Neuronal stem cell (in vitro differentiated cells): ENCODE results near the gene FOXP1.
A peak's percentile ranks its signal among the peaks of the same experiment; 100 is the strongest.

ENCODE experiments used
- DNase-seq: peaks from one replicate; pipeline ENCODE4 v3.0.0-alpha.2; 2013; ENCODE audit warnings: low spot score
- H2AFZ ChIP-seq: one replicate; pipeline ENCODE4 v1.6.1; 2013; ENCODE audit warnings: mild to moderate bottlenecking, low read length, inconsistent platforms
- H2AK5ac ChIP-seq: 2 replicates; pipeline ENCODE4 v1.6.1; 2013; ENCODE audit warnings: low read depth, mild to moderate bottlenecking, inconsistent platforms, low read length, moderate library complexity, mixed read lengths
- H2BK120ac ChIP-seq: 2 replicates; pipeline ENCODE4 v1.6.1; 2013; ENCODE audit warnings: low read depth, mild to moderate bottlenecking, inconsistent platforms, low read length, moderate library complexity, mixed read lengths
- H2BK12ac ChIP-seq: one replicate; pipeline ENCODE4 v1.6.1; 2013; ENCODE audit warnings: low read length, inconsistent platforms
- H2BK15ac ChIP-seq: 2 replicates; pipeline ENCODE4 v1.6.1; 2013; ENCODE audit warnings: mild to moderate bottlenecking, low read length, inconsistent platforms, mixed read lengths
- H2BK5ac ChIP-seq: one replicate; pipeline ENCODE4 v1.6.1; 2013; ENCODE audit warnings: inconsistent platforms, mild to moderate bottlenecking, low read length, moderate library complexity
- H3K14ac ChIP-seq: one replicate; pipeline ENCODE4 v1.6.1; 2013; ENCODE audit warnings: low read length, inconsistent platforms
- H3K18ac ChIP-seq: 2 replicates; pipeline ENCODE4 v1.6.1; 2013; ENCODE audit warnings: low read length, inconsistent platforms
- H3K23ac ChIP-seq: 2 replicates; pipeline ENCODE4 v1.6.1; 2013; ENCODE audit warnings: low read depth, mild to moderate bottlenecking, mixed read lengths, low read length, inconsistent platforms; ENCODE audit not compliant: poor library complexity
- H3K27ac ChIP-seq: replicated peaks from 3 replicates; pipeline ENCODE4 v1.5.1; 2013; ENCODE audit warnings: low read length, inconsistent platforms
- H3K27me3 ChIP-seq, 3 experiments: 2 replicates each; pipeline ENCODE4 v1.6.1; 2013; ENCODE audit warnings: low read length in 3 of 3, mild to moderate bottlenecking in 2 of 3, inconsistent platforms in 1 of 3, low read depth in 1 of 3, mixed read lengths in 1 of 3, moderate library complexity in 1 of 3; ENCODE audit not compliant: control insufficient read depth in 3 of 3, insufficient read depth in 3 of 3
- H3K36me3 ChIP-seq, 2 donors: replicated peaks in 1 of 2; 2 replicates each; pipeline ENCODE4 v1.6.1; 2013; ENCODE audit warnings: low read length in 2 of 2; ENCODE audit not compliant: control insufficient read depth in 2 of 2, insufficient read depth in 2 of 2
- H3K4ac ChIP-seq: 2 replicates; pipeline ENCODE4 v1.6.1; 2013; ENCODE audit warnings: inconsistent platforms, mild to moderate bottlenecking, low read length, moderate library complexity
- H3K4me1 ChIP-seq, 2 donors: 1 replicate in 1 of 2; 2 replicates in 1 of 2; pipeline ENCODE4 v1.6.1; 2013; ENCODE audit warnings: low read length in 2 of 2, low read depth in 1 of 2; ENCODE audit not compliant: control insufficient read depth in 2 of 2, insufficient read depth in 1 of 2
- H3K4me2 ChIP-seq: one replicate; pipeline ENCODE4 v1.6.1; 2013; ENCODE audit warnings: mild to moderate bottlenecking, low read length, inconsistent platforms; ENCODE audit not compliant: insufficient read depth, poor library complexity, severe bottlenecking
- H3K4me3 ChIP-seq, 2 donors: 2 replicates each; pipeline ENCODE4 v1.5.1; 2013; ENCODE audit warnings: low read length in 2 of 2, mild to moderate bottlenecking in 2 of 2, inconsistent platforms in 1 of 2, moderate library complexity in 1 of 2
- H3K79me1 ChIP-seq: one replicate; pipeline ENCODE4 v1.6.1; 2013; ENCODE audit warnings: low read depth, mild to moderate bottlenecking, inconsistent platforms, low read length, moderate library complexity
- H3K9ac ChIP-seq: one replicate; pipeline ENCODE4 v1.6.1; 2013; ENCODE audit warnings: mild to moderate bottlenecking, low read depth, low read length, inconsistent platforms; ENCODE audit not compliant: poor library complexity
- H3K9me3 ChIP-seq, 2 donors: replicated peaks in 1 of 2; 2 replicates each; pipeline versions ENCODE3 to v1.6.1; 2013; ENCODE audit warnings: low read length in 2 of 2, mild to moderate bottlenecking in 2 of 2, inconsistent platforms in 1 of 2, low read depth in 1 of 2, mixed read lengths in 1 of 2, moderate library complexity in 1 of 2; ENCODE audit not compliant: control insufficient read depth in 2 of 2, insufficient read depth in 1 of 2
- H4K8ac ChIP-seq: one replicate; pipeline ENCODE4 v1.6.1; 2013; ENCODE audit warnings: low read depth, mild to moderate bottlenecking, inconsistent platforms, low read length, moderate library complexity
- H4K91ac ChIP-seq: one replicate; pipeline ENCODE4 v1.6.1; 2013; ENCODE audit warnings: low read length, low read depth, mild to moderate bottlenecking, inconsistent platforms; ENCODE audit not compliant: poor library complexity
- WGBS, 2 donors: extraction: QIAGEN DNeasy Blood & Tissue Kit; methylation state at CpG; one replicate each; pipeline ENCODE4 v1.1.7; 2013; ENCODE audit warnings: missing lambda C conversion rate in 2 of 2, mixed read lengths in 1 of 2; ENCODE audit not compliant: insufficient read length in 2 of 2, insufficient replicate concordance in 1 of 2; ENCODE audit errors: extremely low coverage in 2 of 2; 5-methylcytosine and 5-hydroxymethylcytosine counted together

The FOXP1 gene

GRCh38 chr3:71537211-71537611 lies 46.3 kb downstream of the FOXP1 start:
- no peak overlapping the region for H4K91ac ChIP-seq
- H3K4me3 ChIP-seq = no peak overlapping the region
- no peaks in the 10 kb centered on the region for H3K79me1 ChIP-seq
- no peak overlapping the region for H4K8ac ChIP-seq
- DNase-seq = peak; percentile 21
- no peak overlapping the region for H2BK12ac ChIP-seq
- no peaks in the 10 kb centered on the region for H3K9me3 ChIP-seq
- no peak overlapping the region for H3K9ac ChIP-seq
- no peak overlapping the region for H2BK120ac ChIP-seq
- no peak overlapping the region for H3K4ac ChIP-seq
- H3K4me2 ChIP-seq = no peak overlapping the region
- WGBS, 2 donors = no CpG with 5 or more reads among the region's 7 CpGs
- H3K36me3 ChIP-seq = no peaks in the 10 kb centered on the region
- no peak overlapping the region for H2AK5ac ChIP-seq
- H3K18ac ChIP-seq = no peak overlapping the region
- H2AFZ ChIP-seq = peak overlapping the region; percentile 27
- H3K27me3 ChIP-seq = no peaks in the 10 kb centered on the region
- peaks cover 7 to 22% of the 10 kb centered on the region in 2 donors for H3K4me1 ChIP-seq
- H3K14ac ChIP-seq = no peak overlapping the region
- no peak overlapping the region for H2BK15ac ChIP-seq
- H3K23ac ChIP-seq = no peak overlapping the region
- no peak overlapping the region for H3K27ac ChIP-seq
- H2BK5ac ChIP-seq = no peak overlapping the region

DNA sequence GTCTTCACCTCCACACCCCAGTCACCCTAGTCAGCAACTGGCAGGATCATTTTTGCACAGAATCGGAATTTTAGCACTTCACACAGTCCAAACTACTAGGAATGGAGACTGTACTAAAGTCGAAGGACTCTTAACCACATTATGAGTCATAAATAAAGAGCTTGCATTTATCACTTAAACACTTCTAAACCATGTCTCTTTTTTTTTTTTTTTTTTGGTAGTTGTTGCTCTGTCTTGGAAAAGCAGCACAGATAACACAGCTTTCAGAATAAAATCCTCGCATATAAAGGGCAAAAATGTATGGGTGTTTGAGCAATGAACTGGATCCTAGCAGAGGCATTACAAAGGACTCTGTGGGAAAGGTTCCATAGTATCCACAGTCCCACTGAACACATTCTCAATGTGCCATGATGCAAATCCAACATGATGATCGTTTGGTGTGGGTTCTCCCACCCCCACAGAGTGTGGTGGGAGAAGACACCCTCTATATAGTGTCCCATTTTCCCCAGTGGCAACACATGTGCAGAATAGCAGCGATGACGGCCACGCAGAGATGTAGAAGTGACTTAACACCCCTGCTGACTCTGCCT lies 47.1 kb downstream of the FOXP1 start:
- Histone ChIP-seq H2AFZ (no peak overlapping the region), H3K4me2 (no peak overlapping the region), H3K27ac (no peak overlapping the region), H3K18ac (no peak overlapping the region), H2BK15ac (no peak overlapping the region), H3K27me3 (no peaks in the 10 kb centered on the region), H2BK12ac (no peak overlapping the region), H3K9ac (no peak overlapping the region), H3K36me3 (no peaks in the 10 kb centered on the region), H3K23ac (no peak overlapping the region), H2AK5ac (no peak overlapping the region), H3K4me3 (no peak overlapping the region), H3K4me1 (peaks cover 7 to 18% of the 10 kb centered on the region in 2 donors), H2BK5ac (no peak overlapping the region), H3K79me1 (no peaks in the 10 kb centered on the region), H4K91ac (no peak overlapping the region), H2BK120ac (no peak overlapping the region), H3K4ac (no peak overlapping the region), H4K8ac (no peak overlapping the region), H3K14ac (no peak overlapping the region), H3K9me3 (no peaks in the 10 kb centered on the region)
- DNase-seq = no peak
- no CpG with 5 or more reads among the region's 7 CpGs for WGBS, 2 donors

DNA sequence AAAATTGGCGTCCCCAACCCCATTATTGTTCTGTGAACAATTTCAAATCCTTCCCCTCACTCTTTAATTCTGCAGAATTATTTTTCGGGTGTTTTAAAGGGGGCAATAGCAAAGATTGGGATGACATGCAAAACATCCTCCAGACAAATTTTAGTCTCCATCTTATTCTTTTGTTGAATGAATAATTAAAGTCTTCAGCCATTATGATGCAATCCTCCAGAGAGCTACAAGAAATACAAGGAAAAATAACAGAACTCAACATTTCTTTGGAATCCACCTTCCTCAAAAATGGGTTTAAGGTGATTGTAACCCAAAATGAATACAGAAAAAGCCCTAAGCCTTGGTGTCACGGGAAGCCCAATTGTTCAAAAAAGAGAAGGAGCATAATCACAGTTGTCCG lies 49.9 kb downstream of the FOXP1 start:
- H3K27ac ChIP-seq = no peak overlapping the region
- no CpG with 5 or more reads among the region's 4 CpGs for WGBS, 2 donors
- no peak overlapping the region for H2BK120ac ChIP-seq

DNA sequence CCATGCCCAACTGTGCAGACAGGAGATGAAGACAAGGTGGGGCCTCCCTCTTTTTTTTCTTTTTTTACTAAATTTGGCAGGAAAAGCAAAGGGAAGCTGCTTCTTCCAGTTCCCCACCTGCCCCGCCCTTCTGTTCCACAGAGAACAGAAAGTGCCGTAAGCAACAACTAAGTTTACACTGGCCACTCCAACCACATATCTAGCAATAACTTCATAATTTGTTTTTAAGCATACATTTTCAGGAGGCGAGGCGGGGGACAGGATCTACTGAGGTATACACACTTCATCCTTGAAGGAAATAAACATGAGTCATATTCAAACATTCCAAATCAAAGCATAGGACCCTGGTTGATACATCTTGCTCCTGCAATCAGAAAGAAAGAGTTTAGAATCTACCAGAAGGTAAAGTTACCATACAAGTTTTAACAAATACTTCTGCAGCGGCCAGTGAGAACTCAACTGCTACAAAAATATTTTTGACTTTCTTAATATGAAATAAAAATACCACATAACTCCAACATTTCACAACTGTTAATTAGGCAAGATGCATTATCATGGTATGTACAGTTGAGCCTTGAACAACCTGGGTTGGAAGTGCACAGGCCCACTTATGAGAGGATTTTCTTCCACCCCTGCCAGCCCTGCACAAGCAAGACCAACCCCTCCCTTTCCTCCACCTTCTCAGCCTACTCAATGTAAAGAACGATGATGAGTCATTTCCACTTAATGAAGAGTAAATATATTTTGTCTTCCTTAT lies 50.7 kb downstream of the FOXP1 start:
- Histone ChIP-seq H2AK5ac (no peak overlapping the region), H3K18ac (no peak overlapping the region), H3K4me1 (peaks cover 11 to 29% of the 10 kb centered on the region in 2 donors), H4K8ac (no peak overlapping the region), H3K27ac (no peak overlapping the region), H3K4me3 (no peak overlapping the region), H3K4ac (no peak overlapping the region), H3K9me3 (no peaks in the 10 kb centered on the region), H3K27me3 (no peaks in the 10 kb centered on the region), H2BK120ac (no peak overlapping the region), H3K4me2 (no peak overlapping the region), H2BK5ac (no peak overlapping the region), H2BK12ac (no peak overlapping the region), H3K14ac (no peak overlapping the region), H3K79me1 (no peaks in the 10 kb centered on the region), H3K36me3 (no peaks in the 10 kb centered on the region), H2BK15ac (no peak overlapping the region), H3K23ac (no peak overlapping the region), H3K9ac (no peak overlapping the region), H4K91ac (no peak overlapping the region), H2AFZ (no peak overlapping the region)
- WGBS, 2 donors = no CpG with 5 or more reads among the region's 6 CpGs
- no peak for DNase-seq

More for the DNA sequence above, 49.9 kb downstream of the FOXP1 start:
- H3K4me2 ChIP-seq = no peak overlapping the region
- H3K27me3 ChIP-seq = no peaks in the 10 kb centered on the region
- H3K79me1 ChIP-seq = no peaks in the 10 kb centered on the region
- no peak overlapping the region for H3K4me3 ChIP-seq
- no peak overlapping the region for H3K4ac ChIP-seq
- H2BK15ac ChIP-seq = no peak overlapping the region
- no peak overlapping the region for H3K14ac ChIP-seq
- H3K9ac ChIP-seq = no peak overlapping the region
- H3K18ac ChIP-seq = no peak overlapping the region
- H3K36me3 ChIP-seq = no peaks in the 10 kb centered on the region
- no peak overlapping the region for H2AK5ac ChIP-seq
- H2AFZ ChIP-seq = no peak overlapping the region
- H3K23ac ChIP-seq = no peak overlapping the region
- no peak overlapping the region for H4K91ac ChIP-seq
- H2BK12ac ChIP-seq = no peak overlapping the region
- H3K9me3 ChIP-seq = no peaks in the 10 kb centered on the region
- H2BK5ac ChIP-seq = no peak overlapping the region
- DNase-seq = no peak
- peaks cover 11 to 28% of the 10 kb centered on the region in 2 donors for H3K4me1 ChIP-seq
- no peak overlapping the region for H4K8ac ChIP-seq
